Measurements from ENCODE around the gene CENPF.
A peak's percentile ranks its signal among the peaks of the same experiment; 100 is the strongest.
"Not testable (repeated sequence)": the region's sequence is repeated elsewhere in the genome, so short reads cannot be mapped to it uniquely, and the experiment has no call there.

CENPF gene, protein sequence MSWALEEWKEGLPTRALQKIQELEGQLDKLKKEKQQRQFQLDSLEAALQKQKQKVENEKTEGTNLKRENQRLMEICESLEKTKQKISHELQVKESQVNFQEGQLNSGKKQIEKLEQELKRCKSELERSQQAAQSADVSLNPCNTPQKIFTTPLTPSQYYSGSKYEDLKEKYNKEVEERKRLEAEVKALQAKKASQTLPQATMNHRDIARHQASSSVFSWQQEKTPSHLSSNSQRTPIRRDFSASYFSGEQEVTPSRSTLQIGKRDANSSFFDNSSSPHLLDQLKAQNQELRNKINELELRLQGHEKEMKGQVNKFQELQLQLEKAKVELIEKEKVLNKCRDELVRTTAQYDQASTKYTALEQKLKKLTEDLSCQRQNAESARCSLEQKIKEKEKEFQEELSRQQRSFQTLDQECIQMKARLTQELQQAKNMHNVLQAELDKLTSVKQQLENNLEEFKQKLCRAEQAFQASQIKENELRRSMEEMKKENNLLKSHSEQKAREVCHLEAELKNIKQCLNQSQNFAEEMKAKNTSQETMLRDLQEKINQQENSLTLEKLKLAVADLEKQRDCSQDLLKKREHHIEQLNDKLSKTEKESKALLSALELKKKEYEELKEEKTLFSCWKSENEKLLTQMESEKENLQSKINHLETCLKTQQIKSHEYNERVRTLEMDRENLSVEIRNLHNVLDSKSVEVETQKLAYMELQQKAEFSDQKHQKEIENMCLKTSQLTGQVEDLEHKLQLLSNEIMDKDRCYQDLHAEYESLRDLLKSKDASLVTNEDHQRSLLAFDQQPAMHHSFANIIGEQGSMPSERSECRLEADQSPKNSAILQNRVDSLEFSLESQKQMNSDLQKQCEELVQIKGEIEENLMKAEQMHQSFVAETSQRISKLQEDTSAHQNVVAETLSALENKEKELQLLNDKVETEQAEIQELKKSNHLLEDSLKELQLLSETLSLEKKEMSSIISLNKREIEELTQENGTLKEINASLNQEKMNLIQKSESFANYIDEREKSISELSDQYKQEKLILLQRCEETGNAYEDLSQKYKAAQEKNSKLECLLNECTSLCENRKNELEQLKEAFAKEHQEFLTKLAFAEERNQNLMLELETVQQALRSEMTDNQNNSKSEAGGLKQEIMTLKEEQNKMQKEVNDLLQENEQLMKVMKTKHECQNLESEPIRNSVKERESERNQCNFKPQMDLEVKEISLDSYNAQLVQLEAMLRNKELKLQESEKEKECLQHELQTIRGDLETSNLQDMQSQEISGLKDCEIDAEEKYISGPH (N-terminal part only)

DNA sequence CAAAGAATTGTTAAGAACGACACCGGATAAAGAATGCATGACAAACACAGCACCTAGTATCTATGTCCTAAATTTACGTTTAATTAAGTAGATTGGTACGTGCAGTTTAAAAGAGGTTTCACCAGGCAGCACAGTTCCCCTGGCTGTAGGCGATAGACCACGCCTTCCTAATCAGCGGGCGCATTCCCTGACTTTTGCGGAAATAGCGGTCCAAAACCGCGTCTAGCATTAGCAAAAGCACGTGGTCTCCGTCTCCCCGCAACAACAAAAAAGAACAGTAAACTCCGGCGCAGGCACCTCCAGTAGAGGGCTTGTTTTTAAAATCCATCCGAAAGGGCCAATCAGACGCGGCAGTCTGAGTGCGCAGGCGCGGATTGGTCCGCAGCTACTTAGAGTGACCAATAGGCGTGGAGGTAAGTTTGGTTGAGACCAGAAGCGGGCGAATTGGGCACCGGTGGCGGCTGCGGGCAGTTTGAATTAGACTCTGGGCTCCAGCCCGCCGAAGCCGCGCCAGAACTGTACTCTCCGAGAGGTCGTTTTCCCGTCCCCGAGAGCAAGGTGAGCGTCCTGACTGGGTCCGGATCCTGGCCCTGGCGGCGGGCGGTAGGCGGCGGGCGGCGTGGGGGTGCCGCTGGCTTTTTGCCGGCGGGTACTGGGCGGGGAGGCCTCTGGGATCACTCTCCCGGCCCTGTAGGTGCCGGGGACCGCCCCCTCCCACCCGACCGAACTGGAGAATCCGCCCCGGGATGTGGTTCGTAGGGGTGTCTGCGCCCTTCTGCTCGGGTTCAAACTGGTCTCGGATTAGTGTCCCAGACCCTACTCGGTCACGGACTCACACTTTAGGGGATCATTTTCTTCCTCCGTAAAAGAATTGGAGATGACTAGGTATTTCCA is at the start of gene CENPF:
Gene CENPF, plus strand, starts transcription at position 432 of the 894 bp plus-strand sequence. CDS start 10,560 bp downstream, outside the sequence.
- DNase-seq = peak; percentile 100

DNA sequence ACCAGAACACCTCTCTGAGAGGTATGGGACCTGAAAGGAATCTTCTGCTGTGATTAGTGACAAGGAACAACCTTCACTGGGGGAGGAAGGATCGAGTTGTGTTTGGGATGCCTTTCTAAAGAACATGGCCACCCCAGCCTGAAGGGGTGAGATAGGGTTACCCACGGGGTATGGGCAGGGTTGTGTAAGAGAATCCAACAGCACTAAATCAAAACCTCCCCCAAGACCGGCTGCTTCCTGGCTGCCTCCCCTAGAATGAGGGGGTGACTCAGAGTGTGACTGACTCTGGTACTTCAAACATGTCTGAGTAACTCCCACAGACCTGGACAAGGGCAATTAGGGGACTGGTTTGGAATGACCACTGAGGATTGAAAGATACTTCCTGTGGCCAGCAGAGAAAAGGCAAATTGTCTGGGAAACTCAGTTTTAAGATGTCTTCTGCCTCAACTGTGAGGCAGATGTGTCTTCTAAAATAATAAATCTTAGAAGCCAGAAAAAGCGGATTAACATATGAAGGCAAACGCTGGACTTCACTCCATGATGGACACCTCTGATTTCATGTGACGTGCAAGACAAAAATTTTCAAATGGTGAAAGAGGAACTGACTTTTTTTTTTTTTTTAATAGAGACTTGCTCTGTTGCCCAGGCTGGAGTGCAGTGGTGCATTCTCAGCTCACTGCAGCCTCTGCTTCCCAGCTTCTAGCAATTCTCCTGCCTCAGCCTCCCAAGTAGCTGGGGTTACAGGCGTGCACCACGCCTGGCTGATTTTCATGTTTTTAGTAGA is 44.9 kb upstream of the CENPF start:
- no peak for DNase-seq

DNA sequence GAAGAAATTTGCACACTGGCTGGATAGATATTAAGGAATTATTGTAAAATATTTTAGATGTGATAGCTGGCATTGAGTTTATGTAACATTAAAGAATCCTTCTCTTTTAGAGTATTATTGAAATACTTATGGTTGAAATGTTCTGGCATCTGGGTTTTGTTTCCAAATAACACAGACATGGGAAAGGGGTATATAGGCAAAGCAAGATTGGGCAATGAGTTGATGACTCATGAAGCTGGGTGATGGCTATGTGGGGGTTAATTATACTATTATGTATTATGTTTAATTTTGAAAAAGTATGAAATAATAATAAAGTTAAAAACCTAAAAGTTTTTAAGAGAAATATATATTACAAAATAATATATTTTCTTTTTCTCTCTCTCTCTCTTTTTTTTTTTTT is 39.1 kb upstream of the CENPF start:
- no peak for DNase-seq

DNA sequence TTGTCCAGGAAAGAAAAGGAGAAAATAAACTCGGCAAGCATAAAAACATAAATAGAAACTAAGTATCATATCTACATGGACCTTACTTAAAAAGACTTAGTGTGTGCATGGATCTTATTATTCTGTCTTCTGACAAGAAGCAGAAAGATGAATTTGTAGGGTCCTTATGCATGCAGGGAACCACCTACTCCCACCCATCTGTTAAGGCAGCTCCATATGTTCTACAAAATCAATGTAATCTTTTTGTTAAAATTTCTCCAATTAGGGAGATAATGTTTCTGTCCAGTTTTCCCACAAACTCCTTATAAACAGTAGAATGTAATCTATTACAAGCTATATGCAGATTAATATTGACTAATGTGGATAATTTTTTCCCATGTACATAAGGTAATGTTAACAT is 37.7 kb upstream of the CENPF start:
- no peak for DNase-seq

DNA sequence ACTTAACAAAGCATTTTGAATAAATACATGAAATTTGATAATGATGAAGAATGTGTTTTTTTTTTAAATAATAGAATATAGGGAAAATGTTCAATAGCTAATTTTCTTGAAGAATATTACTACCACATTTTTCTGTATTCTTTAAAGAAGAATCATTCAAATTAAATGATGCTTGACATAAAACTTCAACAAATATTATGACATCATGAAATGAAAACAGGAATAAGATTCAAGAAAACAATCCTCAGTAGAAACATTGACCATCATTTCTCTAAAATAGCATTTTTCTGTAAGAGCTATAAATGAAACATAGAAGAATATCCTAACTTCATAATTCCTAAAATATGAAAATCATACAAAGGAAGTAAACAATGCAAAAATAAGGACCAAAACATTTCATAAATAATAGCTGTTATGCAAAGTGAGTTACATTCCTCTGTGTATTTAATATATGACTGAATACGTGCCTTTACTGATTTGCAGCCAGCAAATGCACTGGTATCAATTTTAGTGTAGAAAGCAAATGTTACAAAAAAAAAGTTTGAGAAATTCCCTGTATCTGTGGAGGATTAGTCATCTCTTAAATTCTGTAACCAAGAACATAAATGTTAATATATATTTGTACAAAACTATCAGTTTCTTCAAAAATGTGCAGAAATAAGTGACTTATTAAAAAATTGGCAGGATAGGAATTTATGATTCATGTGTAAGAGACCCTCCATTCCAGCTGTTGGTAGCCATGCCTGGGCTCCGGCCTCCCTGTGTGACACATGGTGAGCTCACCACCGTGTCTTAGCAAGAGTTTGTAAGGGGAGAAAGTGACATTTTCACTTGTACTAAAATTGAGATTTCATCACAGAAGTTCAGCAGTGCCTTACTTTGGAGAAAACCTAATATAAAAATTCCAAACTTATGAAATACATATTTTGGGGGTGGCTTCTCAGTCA is 36.6 kb upstream of the CENPF start:
- DNase-seq = no peak

DNA sequence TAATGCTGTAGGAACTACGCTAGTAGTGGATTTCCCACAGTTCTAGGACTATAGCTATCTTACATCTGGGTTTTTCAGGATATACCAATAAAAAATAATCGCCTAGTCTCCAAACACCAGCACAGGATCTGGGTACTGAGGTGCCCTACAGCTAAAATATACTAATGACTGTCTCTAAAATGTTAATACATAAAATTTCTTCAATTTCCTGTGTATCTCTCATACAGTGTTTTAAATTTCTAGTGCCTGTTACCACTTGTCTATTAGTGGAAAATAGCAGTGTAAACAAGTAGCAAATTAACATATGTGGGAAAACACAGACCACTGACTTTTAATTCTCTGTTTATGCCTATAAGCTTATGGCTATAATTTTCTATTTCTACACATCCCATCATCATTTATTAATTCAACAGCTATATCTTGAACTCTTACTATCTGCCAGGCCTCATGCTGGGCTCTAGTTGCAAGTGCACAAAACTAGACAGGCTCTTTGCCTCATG is 35.5 kb upstream of the CENPF start:
- DNase-seq = no peak

DNA sequence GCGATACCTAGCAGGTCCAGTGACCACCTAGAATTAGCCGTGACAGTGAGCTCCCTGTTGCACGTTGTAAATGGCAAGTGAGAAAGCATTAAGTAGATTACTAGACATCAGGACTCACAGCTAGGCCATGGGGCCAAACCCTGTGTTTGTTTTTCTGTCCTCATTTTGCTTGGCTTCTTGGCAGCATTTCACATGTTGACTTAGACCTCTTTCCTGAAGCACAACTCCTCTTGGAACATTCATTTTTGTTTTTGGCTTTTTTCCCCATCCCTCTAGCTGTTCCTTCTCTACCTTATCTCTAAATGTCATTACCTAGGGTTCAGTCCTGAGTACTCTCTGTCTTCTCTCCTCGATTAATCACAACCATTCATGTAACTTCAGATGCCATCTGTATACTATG is 34.7 kb upstream of the CENPF start:
- no peak for DNase-seq

DNA sequence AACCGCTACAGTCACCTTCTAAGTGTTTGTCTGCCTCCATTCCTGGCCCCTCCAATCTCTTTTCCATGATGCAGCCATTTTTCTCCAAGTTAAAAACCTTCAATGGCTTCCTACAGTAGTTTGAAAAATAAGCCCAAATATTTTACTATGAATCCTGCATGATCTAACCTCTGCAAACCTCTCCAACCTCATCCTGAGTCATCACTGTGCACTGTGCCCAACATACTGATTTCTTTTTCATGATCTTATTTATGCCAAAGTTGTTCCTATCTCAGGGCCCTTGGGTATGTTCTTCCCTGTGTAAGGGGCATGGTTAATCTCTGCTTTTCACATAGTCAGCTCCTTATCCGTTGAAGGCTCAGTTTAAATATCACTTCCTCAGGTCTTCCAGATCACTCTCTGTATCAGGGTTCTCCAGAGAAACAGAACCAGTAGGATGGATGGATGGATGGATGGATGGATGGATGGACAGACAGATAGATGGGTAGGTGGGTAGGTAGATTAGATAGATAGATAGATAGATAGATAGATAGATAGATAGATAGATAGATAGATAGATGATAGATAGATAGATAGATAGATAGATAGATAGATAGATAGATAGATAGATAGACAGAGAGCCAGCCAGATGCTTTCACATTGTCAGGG is 33.5 kb upstream of the CENPF start:
- no peak for DNase-seq

DNA sequence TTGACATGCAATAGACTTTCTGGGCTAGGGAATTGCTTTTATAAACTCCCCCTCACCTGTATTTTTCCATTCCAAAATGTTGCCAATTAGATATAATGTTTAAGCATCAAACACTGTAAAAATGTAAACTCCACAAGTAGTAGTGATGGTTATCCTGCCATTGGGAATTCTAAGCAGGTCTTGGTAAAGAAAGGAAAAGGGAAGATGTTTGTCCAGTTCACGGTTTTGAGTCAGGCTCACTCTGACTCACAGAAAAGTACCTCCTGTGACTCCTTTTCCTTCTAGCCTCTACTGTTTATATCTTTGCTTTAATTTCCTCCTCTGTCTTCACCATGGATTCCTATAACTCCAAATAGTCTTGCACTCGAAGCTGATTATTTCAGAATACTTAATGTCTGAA is 32.6 kb upstream of the CENPF start:
- no peak for DNase-seq

DNA sequence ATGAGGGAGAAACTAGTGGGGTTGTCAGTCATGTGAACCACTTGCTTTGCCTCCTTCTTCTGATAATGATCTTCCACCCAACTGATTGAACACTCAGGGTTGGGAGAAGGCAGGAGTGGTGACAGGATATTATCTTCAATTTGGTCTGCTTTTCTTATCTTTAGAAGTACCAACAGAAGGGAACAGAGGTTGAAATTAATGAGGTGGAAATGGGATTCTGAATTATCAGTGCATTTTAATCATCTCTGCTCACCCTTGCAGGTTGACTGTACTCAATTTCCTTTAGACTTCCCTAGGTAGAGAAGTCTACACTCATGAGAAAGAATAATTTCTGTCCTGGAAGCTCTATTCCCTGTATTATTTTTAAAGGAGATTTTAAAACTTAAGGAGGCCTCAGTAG is 31.7 kb upstream of the CENPF start:
- DNase-seq = no peak

DNA sequence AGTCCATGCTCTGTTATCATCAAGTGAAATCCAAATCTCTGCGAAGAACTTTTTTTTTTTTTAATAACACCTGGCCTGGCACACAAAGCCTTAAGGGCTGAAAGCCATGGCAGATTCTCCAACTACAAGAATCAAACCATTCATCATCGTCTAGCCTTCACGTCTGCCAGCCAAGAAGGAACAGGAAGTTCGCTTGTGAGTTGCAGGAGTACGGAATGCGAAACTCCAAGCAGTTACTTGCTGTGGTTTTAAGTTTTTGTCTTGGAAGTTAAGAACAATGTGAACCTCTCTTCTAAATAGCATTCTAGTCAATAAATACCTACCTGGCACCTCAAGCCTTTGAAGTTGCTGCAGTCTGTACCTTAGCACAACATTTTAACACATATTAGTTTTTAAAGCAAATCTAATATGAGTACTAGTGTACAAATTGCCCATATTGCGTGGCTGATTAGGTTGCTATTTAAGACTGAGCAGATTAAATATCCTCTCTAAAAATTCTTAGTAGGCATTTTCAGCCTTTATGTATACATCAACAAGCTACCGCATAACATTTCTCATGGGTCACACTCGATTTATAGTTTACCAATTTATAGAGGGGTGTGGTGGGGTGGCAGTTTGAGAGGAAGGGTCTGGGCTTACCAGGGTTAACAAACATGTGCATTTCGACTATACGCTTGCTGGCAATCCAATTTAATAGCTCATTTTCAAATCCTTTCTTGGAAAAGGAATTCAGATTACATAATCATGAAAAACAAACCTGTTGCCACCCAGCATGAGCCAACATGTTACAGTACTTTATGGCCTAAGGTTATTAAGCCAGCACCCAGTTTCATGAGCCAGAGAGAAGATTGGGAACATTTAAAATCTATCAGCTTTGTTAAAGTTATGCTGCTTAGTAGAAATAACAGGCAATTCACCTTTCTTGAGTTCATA is 29.3 kb upstream of the CENPF start:
- DNase-seq = no peak

DNA sequence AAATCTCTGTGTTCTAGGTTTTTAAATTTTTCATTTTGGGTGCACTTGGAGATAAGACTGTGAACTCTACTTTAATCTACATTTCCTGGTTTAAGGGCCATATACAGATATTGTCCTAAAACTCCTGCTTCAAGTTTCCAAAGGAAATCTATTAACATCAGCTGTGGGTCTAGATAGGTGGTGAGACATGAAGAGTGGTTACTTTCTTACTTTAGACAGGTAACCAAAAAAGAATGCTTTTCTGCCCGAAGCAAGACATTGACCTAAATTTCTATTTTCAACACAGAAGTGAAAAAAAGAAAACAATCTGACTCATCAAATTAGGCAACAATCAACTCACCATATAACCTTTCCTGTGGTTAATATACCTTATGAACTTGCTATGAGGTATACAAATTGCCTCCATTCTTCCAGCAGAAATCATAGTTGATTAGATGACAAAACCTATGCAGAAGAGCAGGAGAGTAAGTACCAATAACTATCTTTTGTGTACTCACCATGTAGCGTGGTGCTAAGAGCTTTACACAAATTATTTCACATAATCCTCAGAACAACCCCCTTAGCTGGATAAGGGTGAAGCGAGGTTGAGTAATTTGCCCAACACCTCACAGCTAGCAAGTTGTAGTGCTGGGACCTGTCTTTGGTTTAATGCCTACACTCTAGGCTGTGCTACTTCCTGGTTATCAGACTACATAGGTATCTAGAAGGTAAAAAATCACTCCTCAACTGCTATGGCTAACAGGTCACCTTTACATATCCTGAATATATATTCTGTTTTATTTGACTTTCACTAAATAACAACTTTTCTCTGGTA is 28.2 kb upstream of the CENPF start:
- DNase-seq = no peak

DNA sequence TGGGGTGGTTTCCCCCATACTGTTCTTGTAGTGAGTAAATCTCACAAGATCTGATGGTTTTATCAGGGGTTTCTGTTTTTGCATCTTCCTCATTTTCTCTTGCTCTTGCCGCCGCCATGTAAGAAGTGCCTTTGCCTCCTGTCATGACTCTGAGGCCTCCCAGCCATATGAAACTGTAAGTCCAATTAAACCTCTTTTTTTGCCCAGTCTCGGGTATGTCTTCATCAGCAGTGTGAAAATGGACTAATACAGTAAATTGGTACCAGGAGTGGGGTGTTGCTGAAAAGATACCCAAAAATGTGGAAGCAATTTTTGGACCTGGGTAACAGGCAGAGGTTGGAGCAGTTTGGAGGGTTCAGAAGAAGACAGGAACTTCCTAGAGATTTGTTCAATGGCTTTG is 26.9 kb upstream of the CENPF start:
- DNase-seq = not testable (repeated sequence)

DNA sequence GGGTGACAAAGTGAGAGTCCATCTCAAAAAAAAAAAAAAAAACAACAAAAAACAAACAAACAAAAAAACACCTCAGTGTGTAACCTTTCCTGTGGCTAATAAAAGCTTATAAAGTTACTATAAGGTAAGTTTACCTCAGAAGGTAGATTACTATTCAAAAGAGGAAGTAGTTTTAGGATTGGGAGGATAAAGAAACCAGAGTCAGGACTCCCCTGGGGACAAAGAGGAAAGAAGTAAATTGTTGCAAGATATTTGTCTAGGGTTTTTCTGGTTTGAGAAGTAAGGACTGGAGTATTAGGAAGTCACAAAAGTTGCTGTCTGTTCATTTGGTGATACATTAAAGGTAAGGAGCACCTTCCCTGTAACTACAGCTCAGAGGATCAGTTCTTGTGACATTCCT is 23.8 kb upstream of the CENPF start:
- no peak for DNase-seq

DNA sequence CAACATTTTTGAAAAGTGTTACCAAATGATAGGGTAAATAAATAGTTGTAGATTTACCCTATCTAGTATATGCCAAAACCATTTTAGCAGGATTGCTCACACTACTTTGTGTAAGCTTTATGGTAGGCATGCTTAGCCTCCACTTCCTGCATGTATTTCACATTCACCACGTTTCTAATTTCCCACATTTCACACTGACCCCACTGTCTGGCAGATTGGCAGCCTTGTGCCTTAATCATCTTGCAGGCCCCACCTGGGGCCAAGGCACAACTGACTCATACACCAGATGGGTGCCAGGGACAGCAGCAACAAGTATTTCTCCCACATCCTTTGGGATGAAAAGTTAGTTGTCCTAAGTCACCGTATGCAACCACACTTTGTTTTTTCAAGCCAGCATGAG is 21.2 kb upstream of the CENPF start:
- no peak for DNase-seq

DNA sequence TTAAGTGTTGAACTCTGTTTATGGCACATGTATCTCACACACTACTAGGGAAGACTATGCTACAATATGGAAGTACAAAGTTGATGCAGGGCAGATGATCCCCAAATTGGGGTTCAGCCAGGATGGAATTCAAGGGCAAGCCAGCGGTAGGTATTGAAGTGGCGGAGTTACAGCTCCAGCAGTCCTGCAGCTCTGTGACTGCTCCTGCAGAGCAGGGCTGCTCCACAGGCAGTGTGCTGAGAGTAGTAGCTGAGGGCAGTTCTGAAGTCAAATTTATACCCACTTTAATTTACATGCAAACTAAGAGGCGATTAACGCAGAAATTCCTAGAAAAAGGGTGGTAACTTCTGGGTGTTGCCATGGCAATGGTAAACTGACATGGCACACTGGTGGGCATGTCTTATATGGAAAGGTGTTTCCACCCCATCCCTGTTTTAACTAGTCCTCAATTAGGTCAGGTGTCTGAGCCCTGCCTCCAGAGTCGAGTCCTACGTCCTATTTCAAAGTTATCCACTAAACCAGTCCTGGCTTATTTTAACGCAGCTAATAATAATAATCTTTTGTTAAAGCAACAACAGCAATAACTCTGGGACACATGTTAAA is 20.6 kb upstream of the CENPF start:
- DNase-seq = peak; percentile 62

DNA sequence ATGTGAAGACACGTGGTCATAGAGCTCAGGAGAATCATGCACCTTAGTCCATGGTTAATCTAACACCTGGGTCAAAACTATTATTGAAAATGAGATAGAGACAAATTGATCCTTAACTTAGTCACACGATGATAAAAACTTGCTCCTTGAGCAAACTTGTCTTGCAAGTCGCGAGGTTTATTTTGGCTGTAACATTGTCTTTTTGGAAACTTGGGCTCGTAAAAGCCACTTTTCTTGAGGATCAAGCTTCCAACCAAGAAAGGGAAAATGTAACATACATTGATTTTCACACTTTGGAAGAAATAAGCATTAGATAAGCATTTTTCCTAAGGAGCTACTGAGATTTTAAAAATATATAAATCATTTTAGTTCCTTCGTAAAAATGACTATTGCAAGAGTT is 19.9 kb upstream of the CENPF start:
- no peak for DNase-seq
